Measurements from ENCODE around the gene ANKRD10.

GRCh38 chr13:110863685-110864084 lies 51.2 kb downstream of the ANKRD10 start:
- no peak for TF ChIP-seq CTCF (IDR thresholded peaks at IDR 0.05)
- TF ChIP-seq POLR2A (IDR thresholded peaks at IDR 0.05), result no peak
